HFF-Myc (cell line): ENCODE measurements around the gene PTPRN2.

Source experiments
- DNase-seq: peaks from one replicate; pipeline ENCODE4 v3.0.0-alpha.2; 2011; ENCODE audit warnings: low read depth; ENCODE audit errors: extremely low read depth
- H3K4me3 ChIP-seq: replicated peaks from 2 replicates; pipeline ENCODE4 v1.5.1; 2011; ENCODE audit warnings: low read depth, mild to moderate bottlenecking, control low read depth, low read length
- CTCF ChIP-seq: IDR thresholded peaks from 2 replicates; pipeline ENCODE4 v1.5.1; 2012; ENCODE audit warnings: mild to moderate bottlenecking, low read depth, low read length, control low read depth; ENCODE audit errors: missing control alignments

PTPRN2 gene

GRCh38 chr7:158019726-158020705, 567.6 kb downstream of the PTPRN2 start:
- no peak for DNase-seq
- no peak for TF ChIP-seq CTCF
- H3K4me3 ChIP-seq: no peak overlapping the region

DNA sequence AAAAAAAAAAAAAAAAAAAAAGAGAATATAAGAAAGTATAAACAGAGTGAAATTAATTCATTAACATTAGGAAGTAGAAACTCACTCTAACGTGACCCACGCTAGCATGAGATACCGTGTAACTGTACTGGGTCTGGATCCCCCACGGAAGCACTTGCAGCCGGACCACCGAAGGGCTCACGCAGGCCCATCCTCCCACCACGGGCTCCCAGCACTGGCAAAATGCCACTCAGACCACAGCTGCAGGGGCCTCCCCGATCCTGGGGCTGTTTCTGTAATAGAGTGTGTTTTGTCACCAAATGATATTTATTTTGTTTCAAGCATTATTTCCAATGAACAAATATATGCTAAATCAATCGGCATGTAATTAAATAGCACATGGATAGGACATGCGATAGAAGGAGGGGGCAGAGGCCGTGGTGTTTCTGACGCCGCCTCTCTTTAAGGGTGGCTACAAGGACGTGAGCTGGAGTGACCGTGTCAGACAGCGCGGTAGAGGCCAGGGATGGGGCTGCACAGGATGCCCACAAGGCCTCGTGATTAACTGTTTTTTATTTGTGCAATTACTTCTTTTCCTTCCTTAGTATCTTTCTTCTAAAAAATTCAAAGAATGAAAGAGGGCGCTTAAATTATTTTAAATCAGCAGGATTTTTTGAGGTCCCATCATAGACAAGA, 568.5 kb downstream of the PTPRN2 start:
- H3K4me3 ChIP-seq: no peak overlapping the region
- DNase-seq: no peak
- TF ChIP-seq CTCF: no peak

DNA sequence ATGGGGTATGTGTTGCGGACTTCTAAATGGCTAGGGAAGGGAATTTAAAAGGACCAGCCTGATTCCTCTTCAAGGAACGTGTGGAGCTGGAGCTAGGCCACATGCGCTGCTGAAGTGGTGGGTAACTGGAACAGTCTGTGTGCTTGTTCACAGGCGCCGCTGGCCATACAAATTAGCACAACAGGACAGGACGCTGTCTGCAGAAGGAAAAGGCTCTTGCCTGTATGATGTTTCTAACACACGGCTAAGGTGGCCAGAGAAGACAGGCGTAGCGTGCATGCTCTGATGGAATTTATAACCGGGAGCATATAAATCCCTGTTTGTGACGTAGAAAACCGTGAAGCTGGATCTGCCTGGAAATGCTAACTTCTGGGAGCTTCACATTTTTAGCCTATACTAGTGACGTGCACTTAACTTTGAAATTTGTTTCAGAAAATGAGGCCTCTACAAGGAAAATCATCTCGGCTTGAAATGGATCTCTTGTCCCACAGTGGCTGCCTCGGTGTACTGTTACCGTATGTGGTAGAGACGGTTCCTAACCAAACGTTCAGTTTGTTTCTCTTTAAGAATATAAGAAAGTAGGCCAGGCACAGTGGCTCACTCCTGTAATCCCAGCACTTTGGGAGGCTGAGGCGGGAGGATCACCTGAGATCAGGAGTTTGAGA, 569.4 kb downstream of the PTPRN2 start:
- no peak for TF ChIP-seq CTCF
- DNase-seq: no peak
- no peak overlapping the region for H3K4me3 ChIP-seq

DNA sequence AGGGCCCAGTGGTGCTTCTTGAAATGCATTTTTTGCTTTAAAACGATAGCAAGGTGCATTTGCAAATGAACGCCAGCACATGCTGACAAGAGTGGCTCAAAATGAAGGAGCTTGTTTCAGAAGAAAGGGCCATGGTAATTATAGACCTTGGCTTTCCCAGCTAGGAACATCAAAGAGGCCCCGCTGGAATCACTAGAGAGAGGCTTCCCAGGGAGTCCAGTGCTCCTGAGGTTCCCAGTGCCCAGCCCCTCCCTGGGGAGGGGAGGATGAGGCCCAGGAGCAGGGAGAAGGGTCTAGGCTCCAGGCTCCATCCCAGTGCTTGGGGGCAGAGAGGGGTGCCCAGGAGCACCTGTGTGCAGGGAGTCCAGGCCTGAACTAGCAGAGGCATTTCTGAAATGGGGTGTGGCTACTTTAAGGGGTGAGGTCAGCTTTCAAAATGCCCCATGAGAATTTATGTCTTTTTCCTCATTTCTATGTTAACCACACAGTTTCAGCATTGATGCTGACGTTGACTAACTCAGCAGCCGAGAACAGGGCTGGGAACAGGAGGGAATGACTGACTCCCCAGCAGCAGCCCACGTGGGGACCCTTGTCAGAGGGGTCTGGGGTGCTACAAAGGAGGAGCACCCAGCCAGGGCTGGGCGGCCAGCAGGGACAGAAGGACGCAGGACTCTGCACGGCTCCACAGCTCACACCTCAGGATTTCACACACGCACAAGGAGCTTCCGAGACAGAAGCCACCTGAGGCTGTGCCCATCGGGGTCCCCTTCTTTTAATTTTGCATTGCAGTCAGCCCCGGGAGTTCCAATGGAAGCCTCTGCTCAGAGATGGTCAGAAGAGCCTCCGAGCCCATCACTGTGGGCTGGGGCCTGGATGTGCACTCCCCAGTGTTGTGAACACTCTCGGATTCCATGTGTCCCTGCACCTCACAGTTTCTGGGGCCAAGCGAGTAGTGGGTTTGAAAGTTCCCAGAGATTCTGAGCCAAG, 570.2 kb downstream of the PTPRN2 start:
- no peak for TF ChIP-seq CTCF
- H3K4me3 ChIP-seq: no peak overlapping the region
- no peak for DNase-seq

DNA sequence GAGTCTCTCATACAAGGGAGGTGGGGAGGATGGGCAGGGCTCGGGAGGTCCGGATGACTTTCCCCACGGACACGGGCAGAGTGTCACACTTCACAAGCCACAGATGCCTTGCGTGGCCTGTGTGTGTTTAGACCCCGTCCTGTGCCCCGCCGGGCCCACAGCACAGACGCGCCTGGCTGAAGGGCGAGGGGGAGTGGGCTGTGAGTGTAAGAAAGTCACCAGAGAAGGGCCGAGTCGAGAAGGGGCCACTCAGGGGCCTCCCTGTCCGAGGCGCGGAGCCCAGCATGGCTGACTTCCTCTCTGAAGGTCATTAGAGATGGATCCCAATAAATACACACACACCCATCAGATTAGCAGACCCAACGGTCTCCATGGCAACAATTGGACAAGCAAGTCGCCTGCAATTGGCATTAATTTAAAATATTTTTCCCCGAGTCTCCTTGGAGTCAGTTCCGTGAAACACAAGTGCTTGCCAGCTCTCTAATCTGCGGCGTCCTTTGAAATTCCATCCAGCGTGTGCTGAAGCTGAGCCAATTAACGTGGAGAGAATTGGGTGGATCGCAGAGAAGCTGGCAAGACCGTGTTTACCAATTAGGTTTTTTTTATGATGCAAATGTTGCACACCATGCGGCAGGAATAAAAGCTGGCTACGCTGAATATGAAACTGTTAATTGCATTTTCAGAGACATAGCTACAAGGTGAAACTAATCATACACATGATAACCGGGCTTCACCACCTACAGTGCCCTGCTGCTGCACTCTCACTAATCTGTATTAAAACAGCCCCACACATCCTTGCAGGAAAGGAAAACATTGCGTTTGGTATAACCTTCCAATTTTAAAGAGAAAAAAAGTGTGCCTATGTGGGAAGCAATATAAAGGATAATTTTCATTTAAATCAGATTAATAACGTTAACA, 571.2 kb downstream of the PTPRN2 start:
- H3K4me3 ChIP-seq: no peak overlapping the region
- TF ChIP-seq CTCF: no peak
- DNase-seq: no peak
